COLO668 (cell line): ENCODE results near the gene AKR1E2.

ENCODE experiments used
- DNase-seq: peaks from one replicate; lab custom pipeline; 2025; ENCODE audit not compliant: unreplicated experiment; lab: John Stamatoyannopoulos, UW

The AKR1E2 gene

GRCh38 chr10:4889959-4890358 lies 64.0 kb downstream of the AKR1E2 start:
- DNase-seq: no peak

- DNase-seq: no peak
Observed at GRCh38 chr10:4892681-4893080, 66.7 kb downstream of the AKR1E2 start.

GRCh38 chr10:4894335-4894734 lies 68.3 kb downstream of the AKR1E2 start:
- DNase-seq: no peak
